GM12878 (cell line): ENCODE measurements around the gene UST. TPM values are rescaled to one million over a fixed set of nuclear protein-coding genes. Genes with fewer than 3 reads are reported as not detected.

Source experiments
- ATAC-seq: fragments of 200-7000 bp; cut with Tn5 transposase; 3 replicates; pipeline ENCODE4 v1.9.1; 2020; ENCODE audit warnings: mild to moderate bottlenecking, moderate library complexity
- BruUV-seq: library from RNA; stranded (reverse); fragments of 400-500 nt; replicated peaks from 2 replicates; lab custom pipeline; 2021; lab: Mats Ljungman, UMichigan
- CTCF ChIA-PET: fragments of 300-600 bp; sonication (Branson Sonifier 250); formaldehyde crosslinking; extraction: SDS; loops from one replicate; lab custom pipeline; 2021; ENCODE audit warnings: inconsistent platforms; lab: Yijun Ruan, JAX
- POLR2A ChIA-PET: fragments of 350-600 bp; formaldehyde crosslinking; extraction: SDS; loops from one replicate; lab custom pipeline; 2021; ENCODE audit warnings: inconsistent platforms; lab: Charles Lee
- RAD21 ChIA-PET: fragments of 300-600 bp; sonication (Branson Sonifier 250); formaldehyde crosslinking; loops from one replicate; lab custom pipeline; 2023; ENCODE audit warnings: antibody characterized with exemption; ENCODE audit not compliant: unreplicated experiment; lab: Charles Lee
- SMC1A ChIA-PET: fragments of 300-600 bp; sonication (Branson Sonifier 250); formaldehyde crosslinking; loops from one replicate; lab custom pipeline; 2023; ENCODE audit not compliant: unreplicated experiment, uncharacterized antibody; lab: Charles Lee
- DNase-seq: peaks from one replicate; pipeline ENCODE4 v3.0.0-alpha.2; 2011; ENCODE audit warnings: low read depth, low spot score
- FAIRE-seq: peaks from 3 replicates; lab custom pipeline; 2011; peaks lifted over from hg19 to GRCh38; lab: Jason Lieb, UNC
- H2AFZ ChIP-seq: 2 replicates; pipeline ENCODE4 v1.6.0; 2011; ENCODE audit warnings: low read depth, low read length, control low read depth; ENCODE audit not compliant: control insufficient read depth
- H3K27ac ChIP-seq: 2 replicates; pipeline ENCODE4 v1.5.1; 2011; ENCODE audit warnings: control low read depth; ENCODE audit not compliant: control insufficient read depth, insufficient read depth
- H3K27me3 ChIP-seq, 2 experiments: replicated peaks in 1 of 2; 2 replicates each; pipeline versions ENCODE4 v1.6.0 to v1.6.1; 2011; ENCODE audit warnings: low read length in 1 of 2; ENCODE audit not compliant: control insufficient read depth in 2 of 2, insufficient read depth in 2 of 2
- H3K36me3 ChIP-seq, 2 experiments: 2 replicates each; pipeline ENCODE4 v1.5.1; 2011; ENCODE audit warnings: low read length in 1 of 2; ENCODE audit not compliant: control insufficient read depth in 2 of 2, insufficient read depth in 2 of 2
- H3K4me1 ChIP-seq: 2 replicates; pipeline ENCODE4 v1.6.1; 2011; ENCODE audit warnings: mild to moderate bottlenecking, low read length, moderate library complexity, mixed read lengths; ENCODE audit not compliant: control insufficient read depth, insufficient read depth
- H3K4me2 ChIP-seq: 2 replicates; pipeline ENCODE4 v1.6.0; 2011; ENCODE audit warnings: control low read depth; ENCODE audit not compliant: control insufficient read depth, insufficient read depth
- H3K4me3 ChIP-seq: fragments of 200-600 bp; sonication (generic); 2 replicates; pipeline ENCODE4 v1.5.1; 2016
- H3K79me2 ChIP-seq: 2 replicates; pipeline ENCODE4 v1.6.0; 2011; ENCODE audit warnings: low read length; ENCODE audit not compliant: control insufficient read depth, insufficient read depth
- H3K9ac ChIP-seq: 2 replicates; pipeline ENCODE4 v1.8.0; 2011; ENCODE audit warnings: low read length, control low read depth, mixed read lengths; ENCODE audit not compliant: control insufficient read depth, insufficient read depth
- H3K9me3 ChIP-seq: replicated peaks from 3 replicates; pipeline ENCODE4 v1.5.1; 2011; ENCODE audit warnings: mild to moderate bottlenecking, low read length; ENCODE audit not compliant: control insufficient read depth, insufficient read depth
- H4K20me1 ChIP-seq: 2 replicates; pipeline ENCODE4 v1.6.0; 2011; ENCODE audit not compliant: control insufficient read depth, insufficient read depth
- BACH1 ChIP-seq: fragments of 450-650 bp; IDR thresholded peaks from 2 replicates; pipeline ENCODE4 v1.6.1; 2017; ENCODE audit warnings: mild to moderate bottlenecking, borderline replicate concordance
- DPF2 ChIP-seq: fragments of 450-650 bp; IDR thresholded peaks from 2 replicates; pipeline ENCODE4 v1.6.1; 2017; ENCODE audit warnings: mild to moderate bottlenecking
- EED ChIP-seq: sonication (generic); IDR thresholded peaks from 2 replicates; pipeline ENCODE4 v1.6.1; 2016; ENCODE audit warnings: antibody characterized with exemption, low read depth
- IKZF1 ChIP-seq: fragments of 450-650 bp; conservative IDR thresholded peaks from 2 replicates; pipeline ENCODE4 v1.6.1; 2017; ENCODE audit warnings: antibody characterized with exemption, mild to moderate bottlenecking
- LARP7 ChIP-seq: fragments of 450-650 bp; IDR thresholded peaks from 2 replicates; pipeline ENCODE4 v1.6.1; 2017; ENCODE audit warnings: mild to moderate bottlenecking
- MEF2A ChIP-seq: IDR thresholded peaks from 2 replicates; pipeline ENCODE4 v1.6.1; 2011; ENCODE audit warnings: low read depth, mild to moderate bottlenecking, low read length, moderate library complexity; ENCODE audit not compliant: insufficient read depth
- NFYB ChIP-seq: IDR thresholded peaks from 2 replicates; pipeline ENCODE4 v1.6.1; 2011; ENCODE audit warnings: low read depth, mild to moderate bottlenecking, low read length, improper control_type of control experiment, moderate library complexity; ENCODE audit not compliant: insufficient read depth
- NR2C2 ChIP-seq: IDR thresholded peaks from 2 replicates; pipeline ENCODE4 v1.6.1; 2011; ENCODE audit warnings: borderline replicate concordance, low read depth; ENCODE audit not compliant: control insufficient read depth, insufficient read length
- NR2F1 ChIP-seq: fragments of 450-650 bp; conservative IDR thresholded peaks from 2 replicates; pipeline ENCODE4 v1.6.1; 2017; ENCODE audit warnings: mild to moderate bottlenecking
- PBX3 ChIP-seq: IDR thresholded peaks from 2 replicates; pipeline ENCODE4 v1.6.1; 2011; ENCODE audit warnings: mild to moderate bottlenecking, low read depth, low read length, moderate library complexity; ENCODE audit not compliant: insufficient replicate concordance
- POLR2AphosphoS2 ChIP-seq: IDR thresholded peaks from 2 replicates; pipeline ENCODE4 v1.6.1; 2011; ENCODE audit warnings: low read depth, mild to moderate bottlenecking, low read length, improper control_type of control experiment, moderate library complexity
- RAD21 ChIP-seq: IDR thresholded peaks from 2 replicates; pipeline ENCODE4 v1.6.1; 2011; ENCODE audit warnings: mild to moderate bottlenecking, low read depth, low read length, moderate library complexity; ENCODE audit not compliant: insufficient read depth
- RUNX3 ChIP-seq: IDR thresholded peaks from 2 replicates; pipeline ENCODE4 v1.6.1; 2012; ENCODE audit warnings: low read length, inconsistent platforms
- SMARCA5 ChIP-seq: fragments of 450-650 bp; IDR thresholded peaks from 2 replicates; pipeline ENCODE4 v1.6.1; 2017; ENCODE audit warnings: mild to moderate bottlenecking
- SMC3 ChIP-seq: IDR thresholded peaks from 2 replicates; pipeline ENCODE4 v1.6.1; 2011; ENCODE audit warnings: low read length, improper control_type of control experiment, borderline replicate concordance
- YY1 ChIP-seq: IDR thresholded peaks from 2 replicates; pipeline ENCODE4 v1.6.1; 2011; ENCODE audit warnings: low read depth, mild to moderate bottlenecking, low read length
- ZBTB11 ChIP-seq: fragments of 450-650 bp; formaldehyde crosslinking; IDR thresholded peaks from 2 replicates; pipeline ENCODE4 v1.5.0; 2022; ENCODE audit warnings: mild to moderate bottlenecking, missing genetic modification characterization
- WGBS: methylation state at CpG from one replicate; pipeline ENCODE4 v1.1.6; 2016; ENCODE audit warnings: low lambda C conversion rate; ENCODE audit not compliant: insufficient replicate concordance, insufficient coverage; ENCODE audit errors: missing lambda C conversion rate; 5-methylcytosine and 5-hydroxymethylcytosine counted together
- in situ Hi-C: fragments of 300-500 bp; cut with MboI; formaldehyde crosslinking; loops from 9 replicates; pipeline ENCODE4 v1.14.3; 2018; ENCODE audit warnings: mixed read lengths
- intact Hi-C: fragments of 100-400 bp; cut with micrococcal nuclease; formaldehyde crosslinking; loops from one replicate; pipeline ENCODE4 v1.14.2; 2022; ENCODE audit not compliant: unreplicated experiment
- polyA plus RNA-seq, 11 experiments: library from polyadenylated mRNA; depleted of rRNA in 4 of 11; unstranded in 6 of 11; stranded (reverse) in 5 of 11; fragments of >200 nt; fragmentation: Nextera tagmentation in 4 of 11; fragmentation: Illumina TruSeq in 1 of 11; extraction: Ambion mirVana in 4 of 11; extraction: Trizol in 1 of 11; gene quantifications; 1 replicate in 1 of 11; 2 replicates in 10 of 11; pipeline versions ENCODE4 v1.2.1 to v1.2.3, GENCODE V29; 2011 to 2016; ENCODE audit warnings: inconsistent platforms in 2 of 11, missing spikeins in 2 of 11, low read depth in 1 of 11
- total RNA-seq, 4 experiments: library from RNA; depleted of rRNA in 3 of 4; stranded (reverse); fragments of >200 nt in 3 of 4; fragmentation: Illumina TruSeq in 1 of 4; extraction: Trizol in 1 of 4; gene quantifications; 2 replicates each; pipeline versions ENCODE4 v1.2.1 to v1.2.3, GENCODE V29; 2013 to 2021

UST gene
- total and polyA plus RNA-seq, 10 of the 15 experiments (the other 5 are each of a cell fraction or from before 2014, with no cell fraction given), result 0.74 to 43.3 (median 2.2) TPM

GRCh38 chr6:149043476-149044130 is 296.8 kb downstream of the UST start:
- BruUV-seq, result no TSS peak
- no peak for FAIRE-seq
- in situ Hi-C loops, result no loop called here
- no peak for TF ChIP-seq MEF2A
- peak; percentile 53; the same call in 1 of the 2 replicates for TF ChIP-seq RAD21
- TF ChIP-seq IKZF1, result peak; percentile 70
- peak; percentile 57; the same call in 1 of the 2 replicates for TF ChIP-seq LARP7
- no peak for TF ChIP-seq NR2C2
- peak; percentile 57 for TF ChIP-seq SMC3
- TF ChIP-seq ZBTB11 (CRISPR knock-in tag), result no peak
- TF ChIP-seq EED, result 0 out of 2 replicates have a peak, but pooled peaks have one; percentile 14
- TF ChIP-seq YY1, result peak; percentile 96
- 0 out of 2 replicates have a peak, but pooled peaks have one; percentile 36 for TF ChIP-seq DPF2
- peak; percentile 70 for TF ChIP-seq RUNX3
- TF ChIP-seq BACH1, result 0 out of 2 replicates have a peak, but pooled peaks have one; percentile 29
- peak; percentile 28 for TF ChIP-seq PBX3
- TF ChIP-seq NFYB, result no peak
- TF ChIP-seq NR2F1, result 0 out of 2 replicates have a peak, but pooled peaks have one; percentile 28
- TF ChIP-seq POLR2AphosphoS2, result no peak
- peak; percentile 72; the same call in 1 of the 2 replicates for TF ChIP-seq SMARCA5

More at GRCh38 chr6:149043476-149044130, 296.8 kb downstream of the UST start:
- Histone ChIP-seq H3K9ac (no peak overlapping the region), H3K27me3 (no peaks in the 10 kb centered on the region), H3K4me1 (peaks cover 46% of the 10 kb centered on the region), H3K4me2 (no peak overlapping the region), H3K9me3 (no peaks in the 10 kb centered on the region; the same call in 2 of the 3 replicates), H3K4me3 (no peak overlapping the region), H2AFZ (no peak overlapping the region), H3K27ac (no peak overlapping the region), H3K79me2 (no peaks in the 10 kb centered on the region; the same call in 1 of the 2 replicates), H4K20me1 (no peaks in the 10 kb centered on the region), H3K36me3 (no peaks in the 10 kb centered on the region)
- peak; percentile 43 for ATAC-seq
- ChIA-PET RAD21 (interaction anchor here (0.7 to 10.1 kb wide), 16 partner anchors 12 to 473 kb away, joined by 3 to 379 read pairs (median 4); no protein-coding TSS in a partner anchor), POLR2A (interaction anchor here (0.5 to 10.3 kb wide), 6 partner anchors 9 to 447 kb away, joined by 3 to 298 read pairs (median 4); no protein-coding TSS in a partner anchor), CTCF (interaction anchor here (0.7 to 10.9 kb wide), 16 partner anchors 9 to 473 kb away, joined by 3 to 228 read pairs (median 8); no protein-coding TSS in a partner anchor), SMC1A (interaction anchor here (0.6 to 26.9 kb wide), 16 partner anchors 9 to 520 kb away, joined by 3 to 1060 read pairs (median 5); no protein-coding TSS in a partner anchor)
- intact Hi-C loops, result no loop called here
- DNase-seq, result no peak
- WGBS, result 98% methylated on average over 10 of the region's 10 CpGs
